K562 (cell line): ENCODE data around the gene TP53TG5. TPM values are rescaled to one million over a fixed set of nuclear protein-coding genes. Genes with fewer than 3 reads are reported as not detected.

Source experiments
- AFF4 ChIP-seq: sonication (generic); formaldehyde crosslinking; IDR thresholded peaks from 2 replicates; pipeline ENCODE4 v1.8.0; 2023; ENCODE audit warnings: mild to moderate bottlenecking, missing genetic modification reagents
- ELK1 ChIP-seq: sonication (generic); formaldehyde crosslinking; IDR thresholded peaks from 2 replicates; pipeline ENCODE4 v1.8.1; 2022; ENCODE audit warnings: missing genetic modification reagents
- GABPA ChIP-seq: fragments of 200-800 bp; sonication (Bioruptor generic); conservative IDR thresholded peaks from 2 replicates; pipeline ENCODE4 v1.6.1; 2016; ENCODE audit warnings: low read depth, missing genetic modification characterization, missing compliant biosample characterization
- NCOA6 ChIP-seq: fragments of 450-650 bp; IDR thresholded peaks from 2 replicates; pipeline ENCODE4 v1.6.1; 2017; ENCODE audit warnings: mild to moderate bottlenecking
- NRF1 ChIP-seq, 2 experiments: fragments of 450-650 bp; IDR thresholded peaks in 1 of 2; conservative IDR thresholded peaks in 1 of 2; 2 replicates each; pipeline ENCODE4 v1.6.1; 2014; ENCODE audit warnings: mild to moderate bottlenecking in 2 of 2
- RHOXF2B ChIP-seq: fragments of 250-450 bp; sonication (Bioruptor Pico); conservative IDR thresholded peaks from 2 replicates; pipeline ENCODE4 v1.5.1; 2021
- SAFB ChIP-seq: fragments of 200-400 bp; formaldehyde crosslinking; IDR thresholded peaks from 2 replicates; pipeline ENCODE4 v1.6.1; 2017; ENCODE audit warnings: low read depth, low read length, borderline replicate concordance
- ZC3H11A ChIP-seq: IDR thresholded peaks from 2 replicates; pipeline ENCODE4 v1.6.1; 2012; ENCODE audit warnings: low read depth, low read length, improper control_type of control experiment
- ZNF354B ChIP-seq: fragments of 250-450 bp; sonication (Bioruptor Pico); IDR thresholded peaks from 2 replicates; pipeline ENCODE4 v1.4.0; 2020
- ZNF586 ChIP-seq: fragments of 450-650 bp; formaldehyde crosslinking; conservative IDR thresholded peaks from 2 replicates; pipeline ENCODE4 v1.4.0; 2020; ENCODE audit warnings: mild to moderate bottlenecking, moderate library complexity
- ZNF785 ChIP-seq: fragments of 250-450 bp; sonication (Bioruptor Pico); IDR thresholded peaks from 2 replicates; pipeline ENCODE4 v1.4.0; 2020; ENCODE audit warnings: mild to moderate bottlenecking
- ZNF79 ChIP-seq: fragments of 250-450 bp; sonication (Bioruptor Pico); IDR thresholded peaks from 2 replicates; pipeline ENCODE4 v1.4.0; 2020; ENCODE audit warnings: low read depth, mild to moderate bottlenecking, moderate library complexity
- polyA plus RNA-seq, 8 experiments: library from polyadenylated mRNA; depleted of rRNA in 4 of 8; stranded (reverse) in 5 of 8; unstranded in 3 of 8; fragments of >200 nt; fragmentation: Nextera tagmentation in 2 of 8; fragmentation: Illumina TruSeq in 1 of 8; extraction: Ambion mirVana in 2 of 8; extraction: Trizol in 1 of 8; gene quantifications; 2 replicates each; pipeline versions ENCODE4 v1.2.1 to v1.2.3, GENCODE V29; 2011 to 2014; ENCODE audit warnings: inconsistent platforms in 1 of 8, missing spikeins in 1 of 8
- total RNA-seq, 7 experiments: library from RNA; depleted of rRNA in 6 of 7; stranded (reverse); fragments of >200 nt in 6 of 7; fragmentation: Illumina TruSeq in 2 of 7; extraction: Trizol in 2 of 7; gene quantifications; 2 replicates each; pipeline versions ENCODE4 v1.2.1 to v1.2.3, GENCODE V29; 2011 to 2021; ENCODE audit warnings: low replicate concordance in 1 of 7
- TF ChIP-seq, protein P1 (sequence below): sonication (generic); formaldehyde crosslinking; IDR thresholded peaks from 2 replicates; pipeline ENCODE4 v1.8.0; 2022; ENCODE audit warnings: mild to moderate bottlenecking, missing genetic modification reagents
- TF ChIP-seq, protein P2 (sequence below): fragments of 450-650 bp; IDR thresholded peaks from 2 replicates; pipeline ENCODE4 v1.6.1; 2016; ENCODE audit warnings: low read depth

Gene TP53TG5
- total and polyA plus RNA-seq, 9 of the 15 experiments (the other 6 are each of a cell fraction or from before 2014, with no cell fraction given), result 0.04 to 0.05 (median 0.04) TPM; not detected in 6

DNA sequence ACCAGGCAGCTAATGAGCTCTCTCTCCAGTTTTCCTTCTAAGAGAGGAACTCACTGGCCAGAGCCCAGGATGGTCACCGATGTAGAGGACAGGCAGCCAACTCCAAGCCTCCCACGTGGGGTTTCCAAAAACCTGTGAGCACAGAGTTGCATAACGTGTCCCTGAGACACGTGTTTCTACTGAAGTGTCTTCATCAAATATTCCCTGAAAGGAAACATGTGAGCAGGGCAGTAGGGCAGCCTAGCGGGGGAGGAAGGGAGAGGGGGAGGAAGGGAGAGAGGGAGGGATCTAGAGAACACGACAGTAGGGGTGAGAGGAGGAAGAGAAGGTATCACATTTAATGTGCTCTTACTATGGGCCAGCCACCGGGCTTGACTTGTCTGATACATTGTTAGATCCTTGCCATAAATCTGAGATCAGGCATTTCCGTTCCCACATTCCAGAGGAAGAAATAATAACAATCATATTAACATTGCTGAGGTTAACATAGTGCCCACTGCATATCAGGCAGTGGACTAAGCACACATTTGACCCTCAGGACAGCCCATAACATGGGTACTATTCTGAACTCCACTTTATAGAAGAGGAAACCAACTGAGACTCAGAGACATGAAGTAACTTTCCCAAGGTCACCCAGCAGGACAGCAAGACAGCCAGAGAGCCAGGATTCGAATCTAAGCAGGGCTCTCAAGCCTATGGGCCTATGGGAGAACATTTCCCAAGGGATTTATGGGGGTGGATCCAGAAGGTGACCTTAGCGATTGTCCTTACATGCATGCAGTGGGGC lies 19.6 kb downstream of the TP53TG5 start (continued):
- no peak for TF ChIP-seq AFF4 (CRISPR knock-in tag)
- TF ChIP-seq ZC3H11A, result no peak
- no peak for TF ChIP-seq ELK1 (CRISPR knock-in tag)
- no peak for TF ChIP-seq RHOXF2B (CRISPR knock-in tag)
- TF ChIP-seq, protein P1, sequence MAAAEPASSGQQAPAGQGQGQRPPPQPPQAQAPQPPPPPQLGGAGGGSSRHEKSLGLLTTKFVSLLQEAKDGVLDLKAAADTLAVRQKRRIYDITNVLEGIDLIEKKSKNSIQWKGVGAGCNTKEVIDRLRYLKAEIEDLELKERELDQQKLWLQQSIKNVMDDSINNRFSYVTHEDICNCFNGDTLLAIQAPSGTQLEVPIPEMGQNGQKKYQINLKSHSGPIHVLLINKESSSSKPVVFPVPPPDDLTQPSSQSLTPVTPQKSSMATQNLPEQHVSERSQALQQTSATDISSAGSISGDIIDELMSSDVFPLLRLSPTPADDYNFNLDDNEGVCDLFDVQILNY (CRISPR knock-in tag), result no peak
- no peak for TF ChIP-seq ZNF79 (CRISPR knock-in tag)
- TF ChIP-seq ZNF785 (CRISPR knock-in tag), result no peak
- TF ChIP-seq ZNF586 (CRISPR knock-in tag), result no peak
- TF ChIP-seq ZNF354B (CRISPR knock-in tag), result no peak
- TF ChIP-seq, protein P2, sequence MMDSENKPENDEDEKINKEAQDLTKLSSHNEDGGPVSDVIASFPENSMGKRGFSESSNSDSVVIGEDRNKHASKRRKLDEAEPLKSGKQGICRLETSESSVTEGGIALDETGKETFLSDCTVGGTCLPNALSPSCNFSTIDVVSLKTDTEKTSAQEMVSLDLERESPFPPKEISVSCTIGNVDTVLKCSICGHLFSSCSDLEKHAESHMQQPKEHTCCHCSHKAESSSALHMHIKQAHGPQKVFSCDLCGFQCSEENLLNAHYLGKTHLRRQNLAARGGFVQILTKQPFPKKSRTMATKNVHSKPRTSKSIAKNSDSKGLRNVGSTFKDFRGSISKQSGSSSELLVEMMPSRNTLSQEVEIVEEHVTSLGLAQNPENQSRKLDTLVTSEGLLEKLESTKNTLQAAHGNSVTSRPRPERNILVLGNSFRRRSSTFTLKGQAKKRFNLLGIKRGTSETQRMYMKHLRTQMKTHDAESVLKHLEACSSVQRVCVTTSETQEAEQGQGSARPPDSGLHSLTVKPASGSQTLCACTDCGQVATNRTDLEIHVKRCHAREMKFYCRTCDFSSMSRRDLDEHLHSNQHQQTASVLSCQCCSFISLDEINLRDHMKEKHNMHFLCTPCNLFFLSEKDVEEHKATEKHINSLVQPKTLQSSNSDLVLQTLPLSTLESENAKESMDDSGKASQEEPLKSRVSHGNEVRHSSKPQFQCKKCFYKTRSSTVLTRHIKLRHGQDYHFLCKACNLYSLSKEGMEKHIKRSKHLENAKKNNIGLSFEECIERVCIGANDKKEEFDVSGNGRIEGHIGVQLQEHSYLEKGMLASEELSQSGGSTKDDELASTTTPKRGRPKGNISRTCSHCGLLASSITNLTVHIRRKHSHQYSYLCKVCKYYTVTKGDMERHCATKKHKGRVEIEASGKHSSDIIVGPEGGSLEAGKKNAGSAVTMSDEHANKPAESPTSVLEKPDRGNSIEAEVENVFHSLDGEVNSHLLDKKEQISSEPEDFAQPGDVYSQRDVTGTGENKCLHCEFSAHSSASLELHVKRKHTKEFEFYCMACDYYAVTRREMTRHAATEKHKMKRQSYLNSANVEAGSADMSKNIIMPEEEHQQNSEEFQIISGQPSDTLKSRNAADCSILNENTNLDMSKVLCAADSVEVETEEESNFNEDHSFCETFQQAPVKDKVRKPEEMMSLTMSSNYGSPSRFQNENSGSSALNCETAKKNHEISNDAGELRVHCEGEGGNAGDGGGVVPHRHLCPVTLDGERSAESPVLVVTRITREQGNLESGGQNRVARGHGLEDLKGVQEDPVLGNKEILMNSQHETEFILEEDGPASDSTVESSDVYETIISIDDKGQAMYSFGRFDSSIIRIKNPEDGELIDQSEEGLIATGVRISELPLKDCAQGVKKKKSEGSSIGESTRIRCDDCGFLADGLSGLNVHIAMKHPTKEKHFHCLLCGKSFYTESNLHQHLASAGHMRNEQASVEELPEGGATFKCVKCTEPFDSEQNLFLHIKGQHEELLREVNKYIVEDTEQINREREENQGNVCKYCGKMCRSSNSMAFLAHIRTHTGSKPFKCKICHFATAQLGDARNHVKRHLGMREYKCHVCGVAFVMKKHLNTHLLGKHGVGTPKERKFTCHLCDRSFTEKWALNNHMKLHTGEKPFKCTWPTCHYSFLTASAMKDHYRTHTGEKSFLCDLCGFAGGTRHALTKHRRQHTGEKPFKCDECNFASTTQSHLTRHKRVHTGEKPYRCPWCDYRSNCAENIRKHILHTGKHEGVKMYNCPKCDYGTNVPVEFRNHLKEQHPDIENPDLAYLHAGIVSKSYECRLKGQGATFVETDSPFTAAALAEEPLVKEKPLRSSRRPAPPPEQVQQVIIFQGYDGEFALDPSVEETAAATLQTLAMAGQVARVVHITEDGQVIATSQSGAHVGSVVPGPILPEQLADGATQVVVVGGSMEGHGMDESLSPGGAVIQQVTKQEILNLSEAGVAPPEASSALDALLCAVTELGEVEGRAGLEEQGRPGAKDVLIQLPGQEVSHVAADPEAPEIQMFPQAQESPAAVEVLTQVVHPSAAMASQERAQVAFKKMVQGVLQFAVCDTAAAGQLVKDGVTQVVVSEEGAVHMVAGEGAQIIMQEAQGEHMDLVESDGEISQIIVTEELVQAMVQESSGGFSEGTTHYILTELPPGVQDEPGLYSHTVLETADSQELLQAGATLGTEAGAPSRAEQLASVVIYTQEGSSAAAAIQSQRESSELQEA, result no peak
- TF ChIP-seq NCOA6, result no peak
- TF ChIP-seq GABPA, result no peak
- no peak for TF ChIP-seq SAFB
- TF ChIP-seq NRF1 (conservative IDR thresholded peaks at IDR 0.05 in 1 of 2, IDR thresholded peaks at IDR 0.05 in 1 of 2), result no peak
